DMS53 treated with DMSO at 0.1 percent for 48 hours (cell line): ENCODE measurements around the gene GTF2H3.
"Not testable (repeated sequence)": the region's sequence is repeated elsewhere in the genome, so short reads cannot be mapped to it uniquely, and the experiment has no call there.

Experiments used
- DNase-seq: peaks from one replicate; lab custom pipeline; 2025; ENCODE audit not compliant: unreplicated experiment; lab: John Stamatoyannopoulos, UW

The GTF2H3 gene

GRCh38 chr12:123633379-123634141 is at the start of gene GTF2H3, which contains the start of gene EIF2B1:
GTF2H3 (plus strand) TSS chr12:123633829; CDS start chr12:123633860, 31 bp downstream.
EIF2B1 (minus strand) TSS chr12:123633686; CDS start chr12:123633557, 129 bp downstream.
- DNase-seq: peak; percentile 88

DNA sequence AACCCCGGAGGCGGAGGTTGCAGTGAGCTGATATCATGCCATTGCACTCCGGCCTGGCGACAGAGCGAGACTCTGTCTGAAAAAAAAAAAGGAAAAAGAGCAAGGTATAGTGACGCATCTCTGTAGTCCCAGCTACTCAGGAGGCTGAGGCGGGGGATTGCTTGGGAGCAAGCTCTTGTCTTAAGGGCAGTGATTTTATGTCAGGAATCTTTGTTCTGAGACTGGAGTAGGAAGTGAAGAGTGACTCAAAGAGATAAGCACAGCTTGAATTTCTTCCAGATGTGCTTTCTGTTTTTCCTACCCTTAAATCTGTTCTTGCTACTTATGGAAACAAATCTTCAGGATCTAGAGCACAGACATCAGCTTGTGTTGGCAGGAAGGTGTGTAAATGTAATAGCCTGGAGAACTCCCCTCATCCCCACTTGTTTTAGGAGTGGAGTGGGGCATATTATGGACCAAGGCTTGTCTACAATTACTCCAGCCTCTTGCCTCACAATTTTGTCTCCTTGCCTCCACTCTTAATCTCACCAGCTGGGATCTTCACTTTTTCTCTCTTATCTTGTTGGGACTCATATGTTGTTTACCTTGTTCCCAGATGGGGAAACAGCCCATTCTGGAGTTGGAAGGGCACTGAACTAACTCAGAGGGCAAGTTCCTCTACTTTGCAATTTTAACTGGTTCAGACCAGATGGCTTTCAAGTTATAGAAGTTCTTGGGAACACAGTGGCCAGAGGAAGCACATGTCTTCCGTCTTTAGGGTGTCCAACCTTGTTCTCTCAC is 41.7 kb upstream of the GTF2H3 start:
- DNase-seq: no peak

- no peak for DNase-seq
Measured at GRCh38 chr12:123595729-123596128, 37.9 kb upstream of the GTF2H3 start.

DNA sequence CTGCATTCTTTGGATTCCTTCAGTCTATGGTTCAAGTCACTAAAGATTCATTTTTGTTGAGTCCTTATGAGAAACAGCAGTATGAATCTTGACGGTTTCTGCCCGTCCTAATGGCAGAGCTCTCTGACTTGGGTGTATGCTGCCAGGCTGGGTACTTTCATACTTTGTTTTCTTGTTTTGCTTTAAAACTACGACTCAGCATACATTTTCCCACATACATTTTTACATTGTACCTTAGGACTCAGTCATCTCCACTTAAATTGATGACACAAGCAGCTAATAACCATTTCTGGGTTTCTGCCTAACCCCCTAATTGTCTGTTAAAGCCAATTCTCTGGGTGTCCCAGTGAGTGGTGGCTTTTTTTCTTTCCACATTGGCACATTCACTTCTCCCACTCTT is 36.5 kb upstream of the GTF2H3 start:
- no peak for DNase-seq

GRCh38 chr12:123598522-123598921 is 35.1 kb upstream of the GTF2H3 start:
- DNase-seq: no peak

DNA sequence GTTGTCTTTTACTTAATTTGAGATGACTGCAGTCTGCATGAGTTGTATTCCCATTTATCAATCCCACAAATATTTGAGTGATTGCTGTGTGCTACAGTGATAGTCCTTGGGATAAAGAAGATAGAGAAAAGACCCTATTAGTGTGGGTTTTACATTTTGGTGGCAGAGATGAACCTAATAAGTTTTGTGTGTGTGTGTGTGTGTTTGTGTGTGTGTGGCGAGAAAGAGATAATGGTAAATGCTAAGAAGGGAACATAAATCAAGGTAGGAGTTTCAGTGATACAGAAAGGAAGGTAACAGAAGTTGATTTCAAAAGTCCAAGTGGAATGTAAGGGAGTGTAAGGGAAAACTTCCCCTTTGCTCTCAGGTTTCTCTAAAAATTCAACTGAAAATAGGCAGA is 34.3 kb upstream of the GTF2H3 start:
- DNase-seq: no peak

GRCh38 chr12:123599721-123600120 is 33.9 kb upstream of the GTF2H3 start:
- no peak for DNase-seq

- peak; percentile 57 for DNase-seq
Measured at GRCh38 chr12:123601602-123602489, 31.8 kb upstream of the GTF2H3 start, which contains the start of gene DDX55. DDX55 (plus strand) TSS chr12:123602099; CDS start chr12:123602149, 50 bp downstream.

DNA sequence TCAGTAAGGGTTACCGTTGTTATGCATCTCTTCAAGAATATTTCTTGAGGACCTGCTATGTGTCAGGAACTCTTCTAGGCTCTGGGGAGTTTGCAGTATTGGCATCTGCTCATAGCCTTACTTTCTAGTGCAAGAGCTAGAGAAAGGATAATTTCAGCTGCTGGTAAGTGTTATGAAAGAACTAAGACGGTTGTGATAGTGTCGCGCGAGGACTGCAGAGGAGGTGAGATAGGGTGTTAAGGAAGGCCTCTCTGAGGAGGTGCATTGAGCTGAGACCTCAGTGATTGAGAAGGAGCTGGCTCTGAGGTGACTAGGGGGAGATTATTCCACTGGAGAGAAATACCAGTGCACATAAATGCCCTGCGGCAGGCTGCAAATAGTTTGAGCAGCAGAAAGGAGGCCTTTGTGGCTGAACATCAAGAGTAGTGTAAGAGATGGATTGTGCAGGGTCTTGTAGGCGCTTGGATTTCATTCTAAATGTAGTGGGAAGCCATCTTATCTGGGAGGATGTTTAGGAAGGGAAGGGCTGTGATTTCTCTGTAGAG is 30.9 kb upstream of the GTF2H3 start:
- DNase-seq: no peak

- DNase-seq: not testable (repeated sequence)
Measured at GRCh38 chr12:123603495-123603894, 30.1 kb upstream of the GTF2H3 start.

DNA sequence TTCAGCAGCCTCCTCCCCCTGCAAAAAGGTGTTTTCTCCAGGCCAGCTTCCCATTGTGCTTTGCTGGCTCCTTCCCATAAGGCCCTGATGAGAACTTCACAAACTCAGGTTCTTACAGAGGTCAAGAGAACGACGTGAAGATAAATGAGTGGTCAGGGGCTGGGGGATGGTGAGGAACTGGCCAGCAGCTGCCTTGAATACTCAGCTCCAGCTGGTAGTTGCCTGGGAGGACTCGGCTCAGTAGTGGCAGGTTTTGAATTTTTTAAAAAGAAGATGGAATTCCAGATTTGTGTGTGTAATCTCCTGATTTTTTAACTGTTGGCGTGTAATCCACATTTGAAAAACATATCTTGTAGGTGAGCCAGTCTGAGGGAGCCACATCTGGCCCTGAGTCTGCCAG is 25.9 kb upstream of the GTF2H3 start:
- DNase-seq: no peak

DNA sequence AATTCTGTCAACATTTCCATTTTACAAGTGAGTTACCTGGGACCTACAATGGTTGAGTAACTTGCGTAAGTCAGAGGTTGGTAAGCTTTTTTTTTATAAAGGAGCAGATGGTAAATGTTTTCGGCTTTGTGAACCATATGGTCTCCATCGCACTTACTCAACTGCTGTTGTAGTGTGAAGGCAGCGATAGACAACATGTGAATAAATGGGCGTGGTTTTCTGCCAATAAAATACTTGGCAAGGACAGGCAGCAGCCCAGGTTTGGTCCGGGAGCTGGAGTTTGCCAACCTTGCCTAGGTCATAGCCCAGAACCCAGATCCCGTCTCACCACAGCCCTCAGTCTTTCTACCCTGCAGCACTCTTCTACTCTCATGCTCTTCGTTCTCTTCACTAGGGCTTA is 25.4 kb upstream of the GTF2H3 start:
- DNase-seq: no peak

- DNase-seq: no peak
Measured at GRCh38 chr12:123614110-123614509, 19.5 kb upstream of the GTF2H3 start.

DNA sequence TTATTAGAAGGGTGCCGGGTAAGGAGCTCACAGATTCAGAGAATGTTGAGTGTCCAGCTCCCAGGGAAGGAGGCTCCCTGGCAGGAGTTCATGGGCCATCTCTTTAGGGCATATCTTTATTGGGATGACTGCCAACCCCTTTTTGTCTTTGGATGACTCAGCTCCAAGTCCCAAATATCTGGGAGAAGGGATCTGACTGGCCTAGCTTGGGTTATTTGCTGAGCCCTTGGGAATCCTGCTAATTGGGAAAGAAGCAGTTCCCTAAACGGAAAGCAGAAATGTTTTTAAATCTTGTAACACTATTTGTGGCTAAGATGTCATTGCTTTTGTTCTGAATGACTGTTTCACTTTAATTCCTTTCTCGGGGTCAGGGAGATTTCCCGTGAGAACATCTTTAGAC is 19.1 kb upstream of the GTF2H3 start:
- no peak for DNase-seq

DNA sequence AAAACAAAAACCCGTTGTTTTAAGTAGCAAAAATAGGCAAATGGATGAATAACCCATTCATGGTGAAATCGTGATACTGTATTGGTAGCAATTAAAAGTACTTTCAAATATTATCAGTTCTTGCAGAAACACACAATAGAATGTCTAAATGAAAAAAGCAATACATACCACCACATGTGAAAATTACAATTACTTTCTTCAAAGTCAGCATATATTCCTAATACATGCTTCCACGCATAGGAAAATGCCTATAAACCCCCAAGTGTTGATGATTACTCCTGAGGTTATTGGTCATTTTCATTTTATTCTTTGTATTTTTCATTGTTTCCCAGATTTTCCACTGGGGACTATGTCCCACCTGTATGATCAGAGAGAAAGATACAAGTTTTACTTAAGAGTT is 16.5 kb upstream of the GTF2H3 start:
- no peak for DNase-seq

GRCh38 chr12:123617580-123617979 is 16.0 kb upstream of the GTF2H3 start:
- DNase-seq: no peak

DNA sequence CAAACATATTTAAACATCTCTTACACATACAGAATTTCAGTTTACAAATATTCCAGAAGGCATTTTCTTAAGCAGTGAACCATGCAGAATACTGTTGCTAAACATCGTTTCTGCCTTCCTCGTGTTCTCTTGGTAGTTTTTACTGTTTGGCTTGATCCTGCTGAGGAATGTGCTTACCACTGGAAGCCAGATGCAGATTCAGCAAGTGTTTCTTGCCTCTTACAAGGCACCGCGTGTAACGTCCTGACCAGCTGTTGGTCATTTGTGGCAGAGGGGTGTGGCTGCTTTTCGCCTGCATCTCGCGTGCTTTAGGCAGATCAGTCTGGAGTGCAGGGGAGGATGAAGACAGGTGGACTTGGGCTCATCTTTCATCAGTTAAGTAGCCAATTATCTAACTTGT is 12.5 kb upstream of the GTF2H3 start:
- DNase-seq: no peak

DNA sequence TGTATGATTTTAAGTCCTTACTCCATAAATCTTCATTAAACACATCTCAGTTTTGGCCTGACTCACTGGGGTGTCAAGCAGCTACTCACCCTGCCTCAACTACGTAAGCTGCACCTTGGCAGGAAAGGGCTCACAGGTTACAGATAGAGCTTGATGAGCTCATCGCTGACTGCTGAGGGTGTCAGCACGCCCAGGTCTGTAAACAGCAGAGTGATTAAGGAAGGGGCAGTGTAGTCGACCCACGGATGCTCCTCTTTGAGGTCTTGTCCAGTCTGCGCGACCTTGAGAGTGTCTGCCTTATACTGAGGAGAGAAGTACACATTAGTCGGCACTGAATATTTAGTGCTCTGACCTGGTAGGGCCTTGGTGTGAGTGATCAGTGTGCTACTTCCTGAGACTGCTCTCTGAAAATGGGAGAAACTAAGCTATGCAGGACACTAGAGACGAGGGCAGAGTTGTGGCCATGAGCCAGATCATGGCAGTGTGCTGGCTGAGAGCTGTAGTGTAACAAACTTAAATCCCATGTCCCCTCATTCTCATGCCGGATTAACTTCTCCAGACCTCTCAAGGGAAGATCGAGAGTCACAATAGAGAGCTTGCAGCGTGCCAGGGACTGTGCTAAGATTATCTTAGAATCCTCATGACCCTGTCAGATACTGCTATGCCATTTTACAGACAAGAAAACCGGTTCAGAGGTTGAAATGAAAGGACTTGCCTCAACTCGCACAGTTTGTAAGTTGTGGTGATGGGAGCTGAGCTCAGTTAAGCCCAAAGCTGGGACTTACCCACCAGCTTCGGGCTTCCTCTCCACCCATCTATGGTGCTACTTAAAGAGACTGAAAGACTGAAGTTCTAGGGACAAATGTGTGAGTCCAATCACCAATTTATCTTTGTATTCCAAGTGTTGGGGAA is 11.8 kb upstream of the GTF2H3 start:
- no peak for DNase-seq

DNA sequence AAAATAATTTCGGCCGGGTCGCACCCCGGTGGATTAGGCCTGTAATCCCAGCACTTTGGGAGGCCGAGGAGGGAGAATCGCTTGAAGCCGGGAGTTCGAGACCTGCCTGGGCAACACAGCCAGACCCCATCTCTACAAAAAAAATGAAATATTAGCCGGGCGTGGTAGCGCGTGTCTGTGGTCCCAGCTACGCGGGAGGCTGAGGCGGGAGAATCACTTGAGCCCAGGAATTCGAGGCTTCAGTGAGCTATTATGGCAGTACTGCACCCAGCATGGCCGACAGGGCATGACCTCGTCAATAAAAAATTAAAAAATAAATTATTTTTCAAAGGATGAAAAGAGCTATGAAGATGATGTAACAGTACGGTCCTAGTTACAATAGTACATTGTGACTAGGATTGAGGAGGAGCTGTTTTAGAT is 523 bp downstream of the GTF2H3 start:
- no peak for DNase-seq

DNA sequence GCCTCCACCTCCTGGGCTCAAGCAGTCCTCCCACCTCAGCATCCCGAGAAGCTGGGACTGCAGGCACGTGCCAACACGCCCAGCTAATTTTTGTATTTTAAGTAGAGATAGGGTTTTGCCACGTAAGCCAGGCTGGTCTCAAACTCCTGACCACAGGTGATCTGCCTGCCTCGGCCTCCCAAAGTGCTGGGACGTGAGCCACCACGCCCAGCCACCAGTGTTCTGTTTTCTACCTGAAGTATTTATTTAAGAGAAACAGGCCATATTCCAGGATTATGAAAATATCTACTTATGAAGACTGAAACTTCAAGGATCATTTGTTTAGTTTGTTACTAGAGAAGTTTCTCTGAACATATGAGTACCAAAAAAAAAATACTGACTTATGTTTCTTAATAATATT is 10.3 kb downstream of the GTF2H3 start:
- no peak for DNase-seq
